Measurements from ENCODE around the gene CPSF4L.
"Not testable (repeated sequence)": the region's sequence is repeated elsewhere in the genome, so short reads cannot be mapped to it uniquely, and the experiment has no call there.

The CPSF4L gene

GRCh38 chr17:73267648-73268537, 6.2 kb upstream of the CPSF4L start:
- no peak for DNase-seq

- no peak for DNase-seq
These were observed 5.1 kb upstream of the CPSF4L start for GRCh38 chr17:73266796-73267195.

DNA sequence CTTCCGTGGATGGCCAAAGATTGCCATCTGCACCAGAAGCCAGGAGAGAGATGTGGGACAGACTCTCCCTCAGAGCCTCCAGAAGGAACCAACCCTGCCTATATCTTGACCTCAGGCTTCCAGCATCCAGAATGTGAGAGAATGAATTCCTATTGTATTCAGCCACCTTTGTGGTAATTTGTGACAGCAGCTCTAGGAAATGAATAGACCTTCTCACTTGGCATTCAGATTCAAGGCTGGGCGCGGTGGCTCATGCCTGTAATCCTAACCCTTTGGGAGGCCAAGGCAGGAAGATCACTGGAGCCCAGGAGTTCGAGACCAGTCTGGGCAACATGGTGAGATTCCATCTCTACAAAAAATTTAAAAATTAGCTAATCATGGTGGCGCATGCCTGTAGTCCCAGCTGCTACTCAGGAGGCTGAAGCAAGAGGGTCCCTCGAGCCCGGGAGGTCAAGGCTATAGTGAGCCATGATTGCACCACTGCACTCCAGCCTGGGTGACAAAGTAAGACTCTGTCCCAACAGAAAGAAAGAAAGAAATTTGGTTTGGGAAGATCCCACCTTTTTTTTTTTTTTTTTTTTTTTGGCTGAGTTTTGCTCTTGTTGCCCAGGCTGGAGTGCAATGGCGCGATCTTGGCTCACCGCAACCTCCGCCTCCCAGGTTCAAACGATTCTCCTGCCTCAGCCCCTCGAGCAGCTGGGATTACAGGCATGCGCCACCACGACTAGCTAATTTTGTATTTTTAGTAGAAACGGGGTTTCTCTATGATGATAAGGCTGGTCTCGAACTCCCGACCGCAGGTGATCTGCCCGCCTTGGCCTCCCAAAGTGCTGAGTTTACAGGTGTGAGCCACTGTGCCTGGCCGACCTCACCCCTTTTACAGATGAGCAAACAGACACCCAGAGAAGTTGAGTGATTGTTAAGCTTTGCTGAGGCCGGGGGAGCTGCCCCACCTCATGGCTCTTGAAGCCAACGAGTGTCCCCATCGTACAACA, 4.3 kb upstream of the CPSF4L start:
- DNase-seq = no peak

GRCh38 chr17:73264448-73264847, 2.8 kb upstream of the CPSF4L start:
- not testable (repeated sequence) for DNase-seq

DNA sequence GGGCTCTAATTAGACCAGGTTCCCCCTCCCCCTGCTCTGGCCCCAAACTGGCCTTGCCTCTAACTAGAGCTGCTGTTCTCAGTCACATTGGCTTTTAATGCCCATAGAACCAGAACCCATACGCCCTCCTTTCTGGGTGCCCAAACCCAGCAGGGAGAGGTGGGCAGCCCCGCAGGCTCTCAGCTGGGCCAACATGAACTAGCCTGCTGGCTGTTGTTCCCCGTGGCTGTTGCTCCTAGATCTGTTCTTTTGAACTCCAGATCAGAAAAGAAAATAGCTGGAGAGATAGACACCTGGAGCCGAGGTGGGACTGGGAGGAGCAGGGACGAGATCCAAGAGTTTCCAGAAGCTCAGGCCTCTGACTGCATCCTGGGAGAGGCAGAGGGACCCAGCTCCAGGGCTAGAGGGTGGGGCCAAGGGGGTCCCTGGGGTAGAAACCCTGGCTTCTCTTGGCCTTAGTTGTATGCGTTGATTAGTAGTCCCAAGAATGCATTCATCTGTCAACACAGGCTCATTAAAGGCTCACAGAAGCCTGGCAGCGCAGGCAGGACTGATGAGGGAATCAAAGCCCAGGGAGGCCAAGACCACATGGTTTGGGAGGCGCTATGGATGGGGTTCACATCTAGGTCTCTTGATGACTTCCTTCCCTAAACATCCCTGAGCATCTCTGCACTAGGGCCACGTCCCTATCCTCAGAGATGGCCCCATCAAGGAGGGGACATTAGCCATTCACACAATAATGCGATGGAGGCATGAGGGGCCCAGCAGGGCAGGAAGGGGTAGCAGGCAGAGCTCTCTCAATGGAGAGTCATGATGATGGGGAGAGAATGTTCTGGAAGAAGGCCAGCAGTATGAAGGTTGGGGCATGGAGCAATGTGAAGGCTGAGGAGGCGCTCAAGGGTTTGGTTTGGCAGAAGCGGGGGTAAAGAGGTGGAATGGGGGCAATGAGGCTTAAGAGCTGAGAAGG, 1.3 kb upstream of the CPSF4L start:
- DNase-seq = no peak

GRCh38 chr17:73261952-73262675, 434 bp upstream of the CPSF4L start:
- no peak for DNase-seq

DNA sequence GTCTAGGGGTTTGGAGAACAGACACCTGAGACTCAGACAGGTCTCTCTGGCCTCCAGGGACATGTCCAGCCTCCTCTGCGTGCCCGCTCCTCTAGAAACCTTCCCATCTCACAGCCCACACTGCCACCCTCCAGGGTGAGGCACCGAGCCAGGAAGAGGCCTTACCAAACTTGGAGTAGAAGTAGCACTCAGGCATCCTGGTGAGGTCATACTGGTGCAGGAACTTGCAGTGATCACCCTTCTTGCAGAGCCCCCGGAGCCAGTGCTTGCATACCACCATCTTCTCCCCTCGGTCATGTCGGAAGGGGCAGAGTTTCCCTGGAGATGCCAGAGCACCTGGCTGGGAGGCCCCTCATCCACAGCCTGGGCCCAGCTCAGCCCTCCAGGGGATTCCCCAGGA, 4.2 kb downstream of the CPSF4L start:
- DNase-seq = no peak

- no peak for DNase-seq
These were observed 5.5 kb downstream of the CPSF4L start for GRCh38 chr17:73256220-73256619.

GRCh38 chr17:73255671-73256181, 6.0 kb downstream of the CPSF4L start:
- peak; percentile 15 for DNase-seq

GRCh38 chr17:73251871-73252270, 9.8 kb downstream of the CPSF4L start:
- DNase-seq = no peak

GRCh38 chr17:73250851-73251640, 10.6 kb downstream of the CPSF4L start:
- no peak for DNase-seq

DNA sequence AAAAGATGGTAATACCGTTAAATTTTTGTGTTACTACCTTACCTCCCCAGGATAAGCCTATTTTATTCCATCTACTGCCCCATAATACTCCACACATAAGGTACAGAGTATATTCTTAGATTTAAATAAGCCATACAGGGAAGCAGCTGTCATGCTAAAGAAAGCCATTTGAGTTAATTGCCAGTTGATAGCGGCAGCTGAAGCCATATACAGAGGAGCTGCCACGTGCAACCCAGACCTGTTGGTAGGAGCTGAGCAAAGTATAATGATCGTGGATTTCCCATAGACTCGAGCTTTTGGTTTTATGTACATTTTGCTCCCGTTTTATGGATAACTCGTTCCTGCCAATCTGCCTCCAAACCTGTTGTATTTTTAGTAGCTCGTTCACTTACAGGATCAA, 12.0 kb downstream of the CPSF4L start:
- DNase-seq = no peak

DNA sequence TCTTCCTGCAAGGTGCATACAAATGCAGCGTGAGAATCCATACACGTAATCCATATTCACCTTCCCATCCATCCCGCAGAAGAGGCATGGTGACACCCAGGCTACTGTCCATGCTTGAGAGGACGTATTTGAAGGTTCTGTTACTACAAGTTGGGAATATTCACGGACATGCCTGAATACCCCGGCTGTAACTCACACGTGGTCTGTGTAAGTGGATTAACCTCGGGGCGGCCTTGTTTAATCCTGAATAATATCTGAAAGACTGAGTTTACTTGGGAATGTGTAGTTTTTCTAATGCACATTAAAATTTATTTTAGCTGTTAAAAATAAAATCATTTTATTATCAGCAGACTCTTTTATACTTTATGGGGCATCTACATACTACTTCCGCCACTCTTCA, 13.1 kb downstream of the CPSF4L start:
- DNase-seq = no peak

GRCh38 chr17:73247726-73248125, 14.0 kb downstream of the CPSF4L start:
- no peak for DNase-seq

GRCh38 chr17:73240561-73240960, 21.1 kb downstream of the CPSF4L start:
- no peak for DNase-seq

- DNase-seq = no peak
These were observed 24.0 kb downstream of the CPSF4L start for GRCh38 chr17:73237714-73238113.

DNA sequence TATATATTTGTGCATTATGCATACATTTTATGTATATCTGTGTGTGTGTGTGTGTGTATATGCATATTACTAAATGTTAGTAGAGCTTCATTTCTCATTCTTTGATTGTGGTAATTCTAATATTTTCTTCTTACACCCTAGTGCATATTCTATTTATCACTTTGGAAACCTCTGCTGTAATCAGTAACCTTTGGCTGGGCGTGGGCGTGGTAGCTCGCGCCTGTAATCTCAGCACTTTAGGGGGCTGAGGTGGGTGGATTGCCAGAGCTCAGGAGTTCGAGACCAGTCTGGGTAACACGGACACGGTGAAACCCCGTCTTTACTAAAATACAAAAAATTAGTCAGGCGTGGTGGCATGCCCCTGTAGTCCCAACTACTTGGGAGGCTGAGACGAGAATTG, 26.9 kb downstream of the CPSF4L start:
- no peak for DNase-seq

DNA sequence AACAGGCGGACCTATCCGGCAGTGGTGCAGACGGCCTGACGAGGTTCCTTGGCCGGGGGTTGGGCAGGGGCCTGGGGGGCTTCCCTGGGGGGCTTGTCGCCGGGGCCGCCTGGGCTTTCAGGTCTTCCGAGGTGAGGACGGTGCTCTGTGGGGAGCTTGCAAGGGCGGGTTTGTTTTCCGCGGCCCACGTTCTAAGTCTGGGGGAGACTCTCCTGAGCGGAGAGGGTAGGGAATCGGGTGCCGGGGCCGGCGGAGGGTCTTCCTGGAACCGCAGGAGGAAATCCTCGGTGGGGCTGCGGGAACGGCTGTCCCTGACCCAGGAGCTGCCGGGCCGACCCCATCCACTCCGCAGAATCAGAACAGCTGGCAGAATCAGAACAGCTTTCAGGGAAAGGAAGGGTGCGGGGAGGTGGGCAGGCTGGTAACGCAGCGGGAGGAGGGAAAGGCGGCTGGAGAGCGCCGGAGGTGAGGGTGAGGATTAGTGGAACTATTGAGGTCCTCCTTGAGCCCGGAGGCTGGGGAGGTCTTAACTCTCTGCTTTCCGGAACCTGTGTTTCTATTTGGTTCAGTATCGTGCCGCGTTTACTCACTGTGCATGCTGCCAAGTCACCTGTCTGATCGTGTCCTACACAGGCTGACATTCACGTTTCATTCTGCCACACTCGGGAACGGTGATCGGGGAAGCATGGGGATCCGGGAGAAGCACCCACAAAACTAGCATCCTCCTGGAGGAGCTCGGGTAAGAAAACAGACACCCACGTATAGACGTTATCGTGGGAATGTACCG, 28.9 kb downstream of the CPSF4L start:
- no peak for DNase-seq

DNA sequence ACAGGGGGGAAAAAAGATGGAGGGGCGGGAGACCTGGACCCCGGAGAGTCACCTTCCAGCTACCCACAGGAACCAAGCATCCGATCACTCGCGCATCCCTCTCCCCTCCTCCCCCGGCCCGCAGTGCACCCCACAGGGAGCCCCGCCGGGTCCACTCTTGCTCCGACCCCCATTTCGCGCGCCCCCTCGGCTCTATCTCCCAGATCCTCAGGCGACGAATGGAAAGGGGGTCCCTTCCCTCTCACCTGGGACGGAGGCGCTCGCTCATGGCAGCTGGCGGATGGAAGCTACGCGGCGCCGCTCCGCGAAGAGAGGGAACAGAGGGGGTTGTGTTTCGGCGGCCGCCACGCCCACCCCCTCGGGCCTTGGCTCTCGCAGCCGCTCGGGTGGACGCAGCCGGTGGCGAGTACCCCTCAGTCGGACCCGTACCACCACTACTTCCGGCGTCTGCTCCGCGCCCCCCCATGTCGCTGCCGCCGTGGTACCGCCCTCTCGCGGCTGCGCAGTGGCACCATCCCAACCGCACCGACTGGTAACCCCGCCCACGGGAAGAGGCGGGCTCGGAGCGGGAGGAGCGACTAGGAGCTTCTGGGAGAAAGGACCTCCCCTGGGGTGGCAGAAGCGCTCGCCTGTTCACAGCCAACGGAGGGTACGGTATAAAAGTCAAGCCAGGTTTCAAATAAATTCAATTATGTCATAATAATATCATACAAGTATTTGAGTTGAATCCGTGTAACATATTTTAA, 29.7 kb downstream of the CPSF4L start:
- DNase-seq = peak; percentile 93

All from KG1 (cell line).